Small intestine (tissue), 7 donors: ENCODE results near the gene RBM8A. TPM values are rescaled to one million over a fixed set of nuclear protein-coding genes. Genes with fewer than 3 reads are reported as not detected.

Experiments
- DNase-seq, 2 donors: peaks; one replicate each; pipeline versions ENCODE4 v3.0.0 to v3.0.0-alpha.2; 2013
- FAIRE-seq: peaks from 2 replicates; lab custom pipeline; 2012; peaks lifted over from hg19 to GRCh38; lab: Jason Lieb, UNC
- H3K27ac ChIP-seq, 3 donors: one replicate each; pipeline ENCODE4 v1.5.1; 2013; ENCODE audit warnings: low read length in 2 of 3, mild to moderate bottlenecking in 2 of 3, control low read depth in 1 of 3, inconsistent platforms in 1 of 3, low read depth in 1 of 3, moderate library complexity in 1 of 3
- H3K27me3 ChIP-seq, 3 donors: one replicate each; pipeline ENCODE4 v1.6.1; 2013; ENCODE audit warnings: low read length in 3 of 3, inconsistent platforms in 1 of 3; ENCODE audit not compliant: control insufficient read depth in 3 of 3, insufficient read depth in 3 of 3
- H3K36me3 ChIP-seq, 3 donors: one replicate each; pipeline ENCODE4 v1.6.1; 2013; ENCODE audit warnings: low read length in 3 of 3, inconsistent platforms in 1 of 3, low read depth in 1 of 3, mild to moderate bottlenecking in 1 of 3, moderate library complexity in 1 of 3; ENCODE audit not compliant: control insufficient read depth in 3 of 3, insufficient read depth in 2 of 3
- H3K4me1 ChIP-seq, 3 donors: one replicate each; pipeline ENCODE4 v1.6.1; 2013; ENCODE audit warnings: low read length in 2 of 3, inconsistent platforms in 1 of 3, low read depth in 1 of 3, mild to moderate bottlenecking in 1 of 3, moderate library complexity in 1 of 3; ENCODE audit not compliant: control insufficient read depth in 3 of 3, insufficient read depth in 2 of 3
- H3K4me3 ChIP-seq, 3 donors: one replicate each; pipeline ENCODE4 v1.5.1; 2013; ENCODE audit warnings: low read length in 3 of 3, control low read depth in 1 of 3, inconsistent platforms in 1 of 3, low read depth in 1 of 3, mild to moderate bottlenecking in 1 of 3, moderate library complexity in 1 of 3
- H3K9me3 ChIP-seq, 2 donors: one replicate each; pipeline ENCODE4 v1.6.1; 2013; ENCODE audit warnings: low read depth in 1 of 2, low read length in 1 of 2; ENCODE audit not compliant: control insufficient read depth in 2 of 2, insufficient read depth in 1 of 2
- WGBS, 3 donors: extraction: QIAGEN DNeasy Blood & Tissue Kit; methylation state at CpG; one replicate each; pipeline ENCODE4 v1.1.7; 2013; 5-methylcytosine and 5-hydroxymethylcytosine counted together
- polyA plus RNA-seq, 4 donors: library from polyadenylated mRNA; stranded (reverse) in 3 of 4; unstranded in 1 of 4; fragments of 200-250 nt in 3 of 4; fragments of 120-200 nt in 1 of 4; gene quantifications; one replicate each; pipeline versions ENCODE4 v1.2.1 to v1.2.3, GENCODE V29; 2013
- donor health status: healthy with polysubstance abuse.
- donor health status: control.
- donor health status: control.
- donor health status: Bipolar disorder and iron deficiency.
- donor health status: healthy.

The RBM8A gene
- polyA plus RNA-seq, 4 donors: 62.2 to 151 (median 105) TPM

GRCh38 chr1:145918144-145918991 lies 8.9 kb downstream of the RBM8A start, which contains the start of gene PEX11B:
PEX11B (minus strand) TSS chr1:145918717; CDS start chr1:145918688, 29 bp downstream.
- Histone ChIP-seq H3K36me3 (peaks cover 0 to 17% (median 2%) of the 10 kb centered on the region in 3 donors), H3K27me3 (no peaks in the 10 kb centered on the region), H3K9me3 (no peaks in the 10 kb centered on the region), H3K4me1 (peaks cover 0 to 18% (median 4%) of the 10 kb centered on the region in 3 donors), H3K4me3 (peak within 1 kb of the TSS; percentile 58 to 98 (median 59)), H3K27ac (peak within 1 kb of the TSS; percentile 56 to 95 (median 90))
- WGBS, 3 donors: 0 to 1% (median 1%) methylated on average over 44 to 51 of the region's 51 CpGs
- DNase-seq: peak; percentile 90 to 96
- no peak for FAIRE-seq

- Histone ChIP-seq H3K27ac (peak overlapping the region in 2 of 3 donors; percentile 11 to 90), H3K9me3 (no peaks in the 10 kb centered on the region), H3K4me3 (peak overlapping the region; percentile 58 to 98 (median 59)), H3K4me1 (peaks cover 0 to 18% (median 4%) of the 10 kb centered on the region in 3 donors), H3K27me3 (no peaks in the 10 kb centered on the region), H3K36me3 (peaks cover 0 to 17% (median 2%) of the 10 kb centered on the region in 3 donors)
- no peak for FAIRE-seq
- DNase-seq: no peak
- WGBS, 3 donors: 75 to 84% (median 83%) methylated on average over 5 of the region's 5 CpGs
Measured at GRCh38 chr1:145917595-145917994, 9.7 kb downstream of the RBM8A start.

GRCh38 chr1:145916745-145917144 lies 10.5 kb downstream of the RBM8A start:
- Histone ChIP-seq H3K4me1 (peaks cover 0 to 18% (median 4%) of the 10 kb centered on the region in 3 donors), H3K9me3 (no peaks in the 10 kb centered on the region), H3K4me3 (no peak overlapping the region), H3K36me3 (peaks cover 4 to 20% (median 8%) of the 10 kb centered on the region in 3 donors), H3K27ac (no peak overlapping the region), H3K27me3 (no peaks in the 10 kb centered on the region)
- DNase-seq (no peak), FAIRE-seq (no peak)
- 65 to 77% (median 67%) methylated on average over 5 of the region's 5 CpGs for WGBS, 3 donors

GRCh38 chr1:145912128-145912641 lies 15.1 kb downstream of the RBM8A start:
- no peaks in the 10 kb centered on the region for H3K4me1 ChIP-seq
- H3K9me3 ChIP-seq: no peaks in the 10 kb centered on the region
- DNase-seq (no peak), FAIRE-seq (no peak)
- H3K4me3 ChIP-seq: no peak overlapping the region
- no peaks in the 10 kb centered on the region for H3K27me3 ChIP-seq
- WGBS, 3 donors: 83 to 86% (median 84%) methylated on average over 11 of the region's 11 CpGs
- H3K27ac ChIP-seq: no peak overlapping the region
- peaks cover 6 to 22% (median 8%) of the 10 kb centered on the region in 3 donors for H3K36me3 ChIP-seq

- Histone ChIP-seq H3K4me3 (no peak overlapping the region), H3K9me3 (no peaks in the 10 kb centered on the region), H3K4me1 (no peaks in the 10 kb centered on the region), H3K36me3 (peaks cover 6 to 8% (median 8%) of the 10 kb centered on the region in 3 donors), H3K27me3 (no peaks in the 10 kb centered on the region), H3K27ac (no peak overlapping the region)
- 65 to 86% (median 80%) methylated on average over 1 of the region's 1 CpG for WGBS, 3 donors
- DNase-seq: no peak
- no peak for FAIRE-seq
Measured at GRCh38 chr1:145908653-145909052, 18.6 kb downstream of the RBM8A start.

- WGBS, 3 donors: 77 to 93% (median 85%) methylated on average over 10 of the region's 10 CpGs
- Histone ChIP-seq H3K4me3 (no peak overlapping the region), H3K4me1 (no peaks in the 10 kb centered on the region), H3K27ac (peak overlapping the region in 1 of 3 donors; percentile 22), H3K36me3 (peaks cover 3 to 7% (median 6%) of the 10 kb centered on the region in 3 donors), H3K9me3 (no peaks in the 10 kb centered on the region), H3K27me3 (no peaks in the 10 kb centered on the region)
- no peak for FAIRE-seq
- DNase-seq: no peak
Measured at GRCh38 chr1:145906954-145907753, 20.1 kb downstream of the RBM8A start.

GRCh38 chr1:145901312-145902021 lies 25.8 kb downstream of the RBM8A start:
- no peak overlapping the region for H3K27ac ChIP-seq
- H3K4me1 ChIP-seq: no peaks in the 10 kb centered on the region
- H3K4me3 ChIP-seq: no peak overlapping the region
- DNase-seq: no peak
- no peaks in the 10 kb centered on the region for H3K36me3 ChIP-seq
- no peak for FAIRE-seq
- no peaks in the 10 kb centered on the region for H3K9me3 ChIP-seq
- WGBS, 3 donors: 87 to 93% (median 88%) methylated on average over 12 of the region's 12 CpGs
- no peaks in the 10 kb centered on the region for H3K27me3 ChIP-seq
